HG03460 (cell line): ENCODE results near the gene KIF26A.

Experiments
- ATAC-seq: cut with Tn5 transposase; IDR thresholded peaks from one replicate; pipeline ENCODE4 v1.9.1; 2021; ENCODE audit not compliant: unreplicated experiment

The KIF26A gene

DNA sequence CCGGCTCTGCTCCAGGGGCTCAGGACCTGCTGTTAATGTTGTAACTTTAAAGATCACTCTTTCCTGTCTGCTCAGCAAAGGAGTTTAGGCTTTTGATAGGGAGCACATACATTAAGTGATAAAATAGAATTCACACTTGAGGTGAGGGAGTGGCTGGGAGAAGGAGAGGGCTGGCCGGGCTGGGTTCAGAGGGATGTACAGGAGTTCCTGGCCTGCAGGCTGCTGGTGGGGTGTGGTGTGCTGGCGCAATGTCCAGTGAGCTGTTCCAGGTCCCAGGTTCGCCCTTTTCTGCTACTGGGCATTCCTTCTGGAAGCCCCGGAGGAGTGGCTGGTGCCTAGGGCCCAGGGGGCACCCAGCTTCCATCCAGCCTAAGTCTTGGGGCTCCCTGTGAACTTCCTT is 17.8 kb downstream of the KIF26A start:
- no peak for ATAC-seq

DNA sequence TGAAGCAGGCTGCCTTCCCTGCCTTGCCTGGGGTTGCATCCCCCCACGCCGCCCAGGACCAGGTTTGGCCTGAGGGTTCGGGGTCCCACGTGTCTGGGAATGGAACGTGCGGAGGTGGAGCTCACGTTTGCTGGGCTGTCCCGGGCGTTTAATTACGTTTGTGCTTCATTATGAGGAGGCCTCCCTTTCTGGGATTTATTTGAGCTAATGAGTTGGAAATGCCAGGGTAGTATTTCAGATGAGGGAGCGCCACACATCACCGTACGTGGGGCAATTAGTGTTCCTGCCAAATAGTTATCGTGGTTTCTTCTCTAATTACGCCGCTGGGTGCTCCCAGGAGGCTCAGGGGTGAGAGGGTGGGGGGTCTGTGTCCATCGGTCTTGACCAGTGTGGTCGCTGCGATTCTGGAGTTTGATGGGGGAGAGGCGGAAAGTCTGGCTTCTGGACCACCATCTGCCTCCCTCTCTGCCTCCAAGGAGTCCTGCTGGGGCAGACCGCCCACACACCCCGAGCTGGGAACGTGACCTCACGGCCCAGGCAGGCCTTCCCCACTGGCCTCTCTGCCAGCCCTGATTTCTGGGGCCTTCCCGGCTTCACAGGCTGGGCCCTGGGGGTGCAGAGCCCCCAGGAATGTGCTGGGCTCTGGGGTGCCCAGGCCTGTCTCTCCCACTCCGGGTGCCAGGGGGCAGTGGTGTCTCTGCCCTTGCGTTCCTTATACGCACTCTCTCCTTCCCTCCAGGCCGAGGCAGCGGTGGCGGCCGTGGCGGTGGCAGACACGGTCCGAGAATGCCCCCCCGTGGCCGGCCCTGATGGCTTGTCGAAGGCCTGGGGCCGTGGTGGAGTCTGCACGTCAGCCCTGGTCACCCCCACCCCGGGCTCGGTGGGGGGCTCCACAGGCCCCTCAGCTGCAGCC is 18.9 kb downstream of the KIF26A start:
- ATAC-seq: no peak

DNA sequence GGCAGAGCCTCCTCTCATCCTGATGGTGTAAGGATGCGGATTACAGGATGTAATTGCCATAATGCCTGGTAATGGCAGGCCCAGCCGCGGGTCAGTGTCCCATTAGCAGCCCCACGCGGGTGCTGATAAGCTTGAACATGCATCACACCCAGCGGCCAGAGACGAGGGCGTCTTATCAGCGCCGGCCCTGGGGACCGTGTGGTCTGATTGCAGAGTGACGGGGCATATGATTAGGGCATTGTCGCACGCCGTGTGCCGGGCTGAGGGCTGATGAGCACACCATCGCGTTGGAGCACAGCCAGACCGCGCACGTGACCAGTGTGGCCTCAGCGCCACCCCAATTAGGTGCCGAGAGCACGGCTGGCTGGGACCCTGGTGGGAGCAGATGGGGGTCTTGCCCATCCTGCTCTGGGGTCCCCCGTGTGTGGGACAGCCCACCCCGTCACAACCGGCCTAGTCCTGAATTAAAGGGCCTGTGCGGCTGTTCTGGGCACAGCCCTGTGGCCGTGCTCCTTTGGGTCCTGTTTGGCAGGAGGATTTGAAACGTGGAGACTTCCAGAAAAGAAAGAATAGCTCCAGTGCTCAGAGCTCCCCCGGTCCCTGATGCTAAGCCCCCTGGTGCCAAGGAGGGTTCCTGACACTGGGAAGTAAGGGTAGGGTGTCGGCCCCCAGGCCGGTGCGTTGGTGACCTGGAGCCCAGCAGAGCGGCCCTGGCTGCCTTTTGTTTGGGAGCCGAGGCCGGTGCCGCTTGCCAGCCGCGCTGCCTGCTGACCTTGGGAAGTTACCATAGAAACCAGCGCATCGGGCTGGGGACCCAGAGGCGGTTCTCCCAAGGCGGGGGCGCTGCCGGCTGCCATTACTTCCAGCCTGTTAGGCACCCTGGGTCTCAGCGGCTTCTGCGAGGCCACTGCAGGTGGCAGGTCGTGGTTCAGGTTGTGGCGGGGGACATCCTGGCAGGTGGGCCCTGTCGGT is 20.7 kb downstream of the KIF26A start:
- ATAC-seq: no peak

DNA sequence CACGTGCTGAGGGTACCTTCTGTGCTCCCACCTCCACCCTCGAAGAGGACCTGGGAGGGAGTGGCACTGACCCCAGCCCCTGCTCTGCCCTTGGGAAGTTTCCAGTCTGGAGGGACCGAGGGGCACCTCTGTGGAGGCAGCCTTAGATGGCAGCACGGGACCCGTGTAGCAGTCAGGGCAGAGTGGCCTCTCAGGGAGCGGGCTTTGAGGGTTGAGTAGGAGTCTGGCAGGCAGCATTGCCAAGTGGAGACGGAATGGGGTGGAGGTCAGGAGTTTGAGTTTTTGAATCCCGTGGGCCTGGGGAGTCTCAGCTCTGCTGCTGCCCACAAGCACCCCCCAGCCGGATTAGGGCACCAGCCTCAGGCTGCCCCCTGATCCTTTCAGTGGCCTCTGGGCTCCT is 21.6 kb downstream of the KIF26A start:
- ATAC-seq: no peak

DNA sequence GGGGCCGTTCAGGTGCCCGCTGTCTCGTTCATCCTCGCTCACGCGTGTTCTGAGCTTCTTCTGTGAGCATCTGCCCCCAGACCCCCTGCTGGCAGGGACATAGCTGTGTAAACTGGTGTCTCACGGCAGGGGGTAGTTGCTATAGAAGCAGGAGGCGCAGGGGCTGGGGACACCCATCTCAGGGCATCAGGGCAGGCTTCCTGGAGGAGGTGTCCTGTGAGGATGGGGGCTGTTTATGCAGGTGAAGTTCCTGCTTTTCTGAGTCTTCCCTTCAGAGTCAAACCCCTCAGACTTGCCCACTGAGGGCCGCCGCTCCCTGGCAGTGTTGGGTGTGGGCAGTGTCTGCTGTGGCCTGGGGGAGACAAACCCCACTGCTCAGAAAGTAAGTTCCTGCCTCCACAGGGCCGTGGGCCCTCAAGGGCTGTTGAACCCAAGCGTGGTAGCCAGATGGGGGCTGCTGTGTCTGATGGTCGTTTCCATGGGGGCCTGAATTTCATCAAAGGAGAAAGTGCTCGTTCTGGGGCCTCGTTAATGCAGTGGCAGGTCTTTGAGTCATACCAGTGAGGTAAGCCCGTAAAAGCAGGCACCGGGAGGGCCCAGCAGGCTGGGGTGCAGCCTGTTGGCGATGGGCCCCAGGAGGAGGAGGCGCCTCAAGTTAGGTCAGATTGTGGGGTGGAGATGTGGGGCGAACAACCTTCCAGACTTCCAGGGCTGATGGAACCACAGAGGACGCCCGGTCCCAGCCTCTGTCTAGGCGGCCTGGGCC is 23.4 kb downstream of the KIF26A start:
- no peak for ATAC-seq

DNA sequence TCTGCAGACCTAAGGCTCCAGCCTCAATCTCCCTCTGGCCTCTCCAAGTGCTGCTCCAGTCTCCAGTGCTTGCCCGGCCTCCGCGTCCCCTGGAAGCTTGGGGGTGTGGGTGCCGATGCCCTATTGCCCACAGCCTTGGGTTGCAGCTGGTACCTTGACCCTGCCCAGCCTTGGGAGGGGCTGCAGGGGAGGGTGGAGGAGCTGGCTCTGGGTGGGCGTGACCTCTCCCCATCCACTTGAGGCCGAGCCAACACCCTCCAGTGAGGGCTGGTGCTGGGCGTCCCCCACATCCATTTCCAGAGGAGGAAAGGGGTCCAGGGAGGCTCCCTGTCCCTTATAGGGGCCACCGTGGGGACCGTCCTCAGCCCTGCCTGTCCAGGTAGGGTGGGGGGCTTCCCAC is 24.1 kb downstream of the KIF26A start:
- no peak for ATAC-seq

DNA sequence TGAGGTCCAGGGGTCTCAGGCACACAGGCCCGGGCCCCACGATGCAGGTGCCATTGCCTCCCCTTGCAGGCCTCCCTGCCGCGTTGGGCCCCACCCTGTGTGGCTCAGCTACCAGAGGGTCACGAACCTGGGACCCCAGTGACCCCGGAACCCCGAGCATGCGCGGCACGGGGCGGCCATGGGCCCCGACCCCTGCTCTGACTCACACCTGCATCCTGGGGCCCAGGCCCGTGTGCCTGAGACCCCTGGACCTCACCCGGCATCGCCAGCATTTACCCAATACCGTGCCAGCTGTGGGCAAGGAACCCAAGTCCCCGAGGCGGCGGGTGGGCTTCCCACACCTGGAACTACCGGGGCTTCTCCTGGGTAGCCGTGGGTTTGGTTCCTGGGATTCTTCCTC is 25.2 kb downstream of the KIF26A start:
- ATAC-seq: no peak

DNA sequence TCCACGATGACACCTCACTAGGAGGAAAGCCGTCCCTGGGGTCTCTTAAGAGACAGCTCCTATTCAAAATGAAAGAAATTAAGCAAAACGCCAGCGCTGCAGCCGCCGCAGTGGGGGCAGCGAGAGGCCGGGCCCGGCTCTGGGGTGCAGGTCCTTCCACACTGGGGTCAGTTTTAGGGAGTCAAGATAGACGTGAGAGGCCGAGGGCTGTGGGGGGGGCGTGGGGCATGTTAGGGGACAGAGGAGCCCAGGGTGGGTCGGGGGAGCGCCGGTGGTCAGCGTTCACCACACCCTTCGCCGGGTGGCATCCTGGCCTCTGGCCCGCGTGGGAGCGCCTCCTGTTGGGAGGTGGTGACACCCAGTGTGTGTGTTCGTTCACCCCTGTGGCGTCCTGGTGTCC is 25.7 kb downstream of the KIF26A start:
- no peak for ATAC-seq

DNA sequence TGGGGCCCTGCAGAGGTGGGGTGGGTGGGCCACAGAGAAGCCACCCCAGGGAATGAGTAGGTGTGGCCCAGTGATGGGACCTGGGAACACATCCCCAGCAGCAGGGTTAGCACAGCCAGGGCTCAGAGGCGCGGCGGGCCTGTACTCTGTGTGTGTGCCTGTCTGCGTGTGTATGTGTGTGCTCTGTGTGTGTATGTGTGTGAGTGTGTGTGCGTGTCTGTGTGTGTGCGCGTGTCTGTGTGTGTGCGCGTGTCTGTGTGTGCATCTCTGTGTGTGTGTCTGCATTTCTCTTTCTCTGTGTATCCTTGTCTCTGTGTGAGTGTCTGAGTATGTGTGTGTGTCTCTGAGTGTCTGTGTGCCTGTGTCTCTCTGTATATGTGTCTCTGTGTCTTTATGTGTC is 26.1 kb downstream of the KIF26A start:
- ATAC-seq: no peak

DNA sequence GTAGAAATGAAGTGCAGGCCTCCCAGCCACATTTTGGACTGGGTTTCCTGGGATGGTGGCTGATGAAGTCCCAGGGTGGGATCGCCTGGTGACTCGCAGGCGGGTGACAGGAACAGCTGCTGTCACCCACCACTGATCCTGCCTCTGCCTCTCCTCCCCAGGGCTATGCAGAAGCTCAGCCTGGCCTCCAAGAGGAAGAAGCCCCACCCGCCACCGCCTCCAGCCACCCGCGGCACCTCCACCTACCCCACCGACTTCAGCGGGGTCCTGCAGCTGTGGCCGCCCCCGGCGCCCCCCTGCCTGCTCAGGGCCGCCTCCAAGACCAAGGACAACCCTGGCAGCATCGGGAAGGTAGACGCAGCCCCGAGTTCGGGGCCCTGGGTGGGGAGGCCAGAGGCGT is 28.3 kb downstream of the KIF26A start:
- ATAC-seq: no peak

DNA sequence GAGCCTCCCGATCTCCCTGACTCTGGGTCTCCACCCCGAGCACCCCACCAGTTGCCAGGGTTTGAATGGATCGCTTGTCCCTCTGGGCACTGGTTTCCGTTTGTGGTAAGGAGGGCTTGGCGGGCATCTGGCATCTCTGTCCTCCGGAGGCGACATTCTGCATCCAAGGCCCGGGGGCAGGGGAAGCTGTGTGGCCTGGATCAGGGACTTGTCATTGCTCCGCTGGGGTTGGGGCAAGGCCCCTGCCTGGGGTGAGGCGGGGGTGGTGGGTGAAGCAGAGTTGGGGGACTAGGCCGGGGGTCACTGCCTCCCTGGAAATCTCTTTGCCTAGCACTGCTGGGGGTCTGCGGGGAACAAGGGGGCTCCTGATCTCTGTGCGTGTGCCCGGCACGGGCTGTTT is 30.2 kb downstream of the KIF26A start:
- no peak for ATAC-seq

DNA sequence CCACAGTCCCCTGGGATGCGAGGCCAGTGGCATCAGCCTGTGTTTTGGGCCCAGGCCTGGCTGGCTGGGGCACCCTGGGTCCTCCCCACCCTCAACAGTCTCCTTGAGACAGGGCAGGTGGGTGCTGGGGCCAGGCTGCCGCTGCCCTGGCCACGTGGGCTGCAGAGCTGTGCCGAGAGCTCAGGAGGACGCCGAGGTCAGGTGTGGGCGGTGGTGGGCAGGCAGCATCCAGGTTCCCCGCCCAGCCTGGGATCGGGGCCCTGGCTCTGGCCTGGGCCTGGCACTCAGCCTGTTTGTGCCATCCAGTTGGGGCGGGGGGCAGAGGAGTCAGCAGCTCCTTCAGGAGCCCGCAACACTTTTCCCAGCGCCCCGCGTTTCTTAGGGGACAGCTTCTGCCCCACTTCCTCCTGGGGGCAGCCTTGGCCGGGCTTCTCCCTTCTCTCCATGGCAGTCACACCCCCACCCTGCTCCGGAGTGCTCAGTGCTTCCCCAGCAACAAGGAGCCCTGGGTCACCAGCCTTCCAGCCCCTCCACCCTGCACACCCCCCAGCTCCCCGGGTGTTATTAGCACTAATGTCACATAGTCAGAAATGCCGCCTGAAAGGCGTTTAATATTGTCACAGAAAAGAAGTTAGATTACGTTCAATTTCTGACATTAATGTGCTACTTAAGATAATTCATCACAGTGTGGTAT is 30.8 kb downstream of the KIF26A start:
- ATAC-seq: no peak

DNA sequence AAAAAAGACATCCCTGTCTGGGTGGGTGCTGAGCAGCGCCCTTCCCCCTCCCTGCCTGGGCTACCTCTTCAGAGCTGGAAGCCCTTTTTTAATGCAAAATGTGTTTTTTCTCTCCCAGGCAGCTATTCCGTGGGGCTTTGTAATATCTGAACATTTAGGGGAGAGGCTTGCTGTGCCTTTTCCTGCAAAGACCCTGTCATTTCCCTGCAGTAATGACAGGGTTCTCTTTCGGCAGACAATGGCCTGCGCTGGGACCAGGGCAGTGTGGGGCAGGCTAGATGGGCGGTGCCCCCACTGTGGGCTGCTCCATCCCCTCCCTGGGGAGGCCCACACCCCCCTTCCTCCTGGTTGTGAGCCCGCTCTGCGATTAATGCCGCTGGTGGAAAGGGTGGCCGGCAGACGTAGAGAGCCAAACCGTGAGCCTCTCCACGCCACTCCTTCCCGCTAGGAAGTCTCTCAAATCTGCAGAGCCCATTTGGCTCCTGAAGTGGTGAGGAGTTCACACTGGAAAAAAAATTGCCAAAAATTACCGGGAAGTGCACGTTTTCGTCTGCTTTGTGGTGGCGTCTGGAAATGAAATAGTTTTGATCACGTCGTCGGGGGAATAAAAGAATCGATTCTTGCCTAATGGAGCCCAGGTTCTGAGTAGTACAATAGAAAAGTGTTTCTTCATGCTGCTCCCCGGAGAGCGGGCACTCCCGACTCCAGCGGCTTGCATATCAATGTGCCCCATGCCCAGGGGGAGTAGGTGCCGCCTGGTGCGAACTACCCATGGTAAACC is 31.5 kb downstream of the KIF26A start:
- no peak for ATAC-seq

DNA sequence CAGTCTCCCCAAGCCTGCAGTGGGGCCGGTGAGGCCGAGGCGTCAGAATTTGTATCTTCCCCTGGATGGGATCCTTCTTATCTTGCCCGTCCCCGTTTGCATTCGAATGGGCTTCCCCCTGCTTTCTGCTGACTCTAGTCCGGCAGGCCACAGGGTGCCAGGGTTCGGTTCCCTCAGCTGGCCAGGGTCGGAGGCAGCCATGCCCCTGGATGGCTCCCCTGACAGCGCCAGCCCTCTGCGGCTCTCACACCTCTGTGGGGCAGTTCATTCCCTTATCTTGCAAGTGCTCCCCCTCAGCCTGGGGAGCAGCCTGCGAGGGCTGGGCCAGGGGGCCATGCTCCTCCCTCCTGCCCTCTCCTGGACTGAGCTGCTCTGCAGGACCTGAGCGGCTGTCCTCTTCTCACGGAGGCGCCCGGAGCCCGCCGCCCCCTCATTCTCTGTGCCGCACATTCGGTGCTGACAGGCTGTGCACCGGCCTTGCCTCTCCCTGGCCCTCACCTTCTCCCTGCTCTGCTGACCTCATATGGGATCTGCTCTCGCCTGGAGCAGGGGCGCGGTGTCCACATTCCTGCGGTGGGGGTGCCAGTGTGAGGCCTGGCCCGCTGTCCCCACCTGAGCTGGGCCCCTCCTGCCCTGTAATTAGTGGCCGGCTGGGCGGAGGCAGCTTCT is 32.8 kb downstream of the KIF26A start:
- no peak for ATAC-seq

DNA sequence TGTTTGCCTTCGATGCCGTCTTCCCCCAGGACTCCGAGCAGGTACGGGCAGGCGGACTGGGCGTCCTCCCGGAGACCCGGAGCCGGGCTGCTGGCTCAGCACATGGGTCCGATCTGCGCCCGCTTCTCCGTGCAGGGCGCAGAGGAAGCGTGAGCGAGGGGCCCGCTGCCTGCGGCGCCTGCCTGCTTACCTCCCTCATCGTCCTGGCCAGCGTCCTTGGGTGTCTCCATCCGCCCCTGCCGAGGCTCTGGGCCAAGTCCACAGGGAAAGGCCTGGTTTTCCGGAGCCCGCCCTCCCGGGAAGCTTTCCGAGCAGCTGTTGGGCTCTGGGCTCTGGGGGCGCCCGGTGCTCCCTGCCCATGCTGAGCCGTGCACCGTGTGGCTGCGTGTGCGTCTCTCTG is 33.5 kb downstream of the KIF26A start:
- no peak for ATAC-seq

DNA sequence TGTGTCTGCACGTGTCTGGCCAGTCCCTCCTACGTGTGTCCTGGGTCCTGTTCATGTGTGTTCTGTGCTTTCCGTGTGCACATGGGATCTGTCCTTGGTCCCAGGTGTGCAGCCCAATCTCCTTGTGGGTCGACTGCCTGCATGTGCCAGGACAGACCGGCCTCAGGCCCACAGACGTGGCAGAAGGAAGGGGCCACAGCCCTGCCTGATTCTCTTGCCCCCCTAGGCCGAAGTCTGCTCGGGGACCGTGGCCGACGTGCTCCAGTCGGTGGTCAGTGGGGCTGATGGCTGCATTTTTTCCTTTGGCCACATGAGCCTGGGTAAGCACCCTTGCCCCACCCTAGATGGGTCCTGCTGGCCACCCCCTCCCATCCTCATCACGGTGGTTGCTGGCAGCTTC is 34.0 kb downstream of the KIF26A start:
- ATAC-seq: no peak

DNA sequence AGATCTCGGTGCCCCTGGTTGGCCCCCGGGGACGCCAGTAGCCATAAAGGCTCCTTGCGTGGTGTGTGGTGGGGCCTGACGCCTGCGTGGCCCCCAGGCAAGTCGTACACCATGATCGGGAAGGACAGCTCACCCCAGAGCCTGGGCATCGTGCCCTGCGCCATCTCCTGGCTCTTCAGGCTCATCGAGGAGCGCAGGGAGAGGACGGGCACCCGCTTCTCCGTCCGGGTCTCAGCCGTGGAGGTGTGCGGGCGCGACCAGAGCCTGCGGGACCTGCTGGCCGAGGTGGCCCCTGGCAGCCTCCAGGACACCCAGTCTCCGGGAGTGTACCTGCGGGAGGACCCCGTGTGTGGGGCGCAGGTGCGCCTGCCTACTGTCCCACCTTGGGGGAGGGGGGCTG is 34.5 kb downstream of the KIF26A start:
- ATAC-seq: no peak

DNA sequence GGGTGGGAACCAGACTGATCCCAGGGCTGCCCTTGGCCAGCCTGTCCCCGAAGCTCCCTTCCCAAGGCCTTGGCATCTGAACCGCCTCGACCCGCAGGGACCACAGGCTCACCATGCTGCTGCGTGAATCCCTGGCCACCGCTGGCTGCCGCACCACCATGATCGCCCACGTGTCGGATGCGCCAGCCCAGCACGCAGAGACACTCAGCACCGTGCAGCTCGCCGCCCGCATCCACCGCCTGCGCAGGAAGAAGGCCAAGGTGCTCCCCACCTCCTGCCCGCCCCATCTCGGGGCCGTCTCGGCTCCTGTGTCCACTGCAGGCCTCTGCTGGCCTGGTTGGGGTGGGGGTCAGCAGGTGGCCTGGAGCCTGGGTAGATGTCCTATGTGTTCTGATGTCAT is 35.7 kb downstream of the KIF26A start:
- ATAC-seq: no peak

DNA sequence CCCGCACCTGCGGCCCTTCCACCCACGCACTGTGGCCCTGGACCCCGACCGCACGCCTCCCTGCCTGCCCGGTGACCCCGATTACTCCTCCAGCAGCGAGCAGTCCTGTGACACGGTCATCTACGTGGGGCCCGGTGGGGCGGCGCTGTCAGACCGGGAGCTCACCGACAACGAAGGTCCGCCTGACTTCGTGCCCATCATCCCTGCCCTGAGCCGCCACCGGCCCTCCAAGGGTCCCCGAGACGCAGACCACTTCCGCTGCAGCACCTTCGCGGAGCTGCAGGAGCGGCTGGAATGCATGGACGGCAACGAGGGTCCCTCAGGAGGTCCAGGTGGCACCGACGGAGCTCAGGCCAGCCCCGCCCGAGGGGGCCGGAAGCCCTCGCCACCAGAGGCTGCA is 36.7 kb downstream of the KIF26A start:
- ATAC-seq: no peak
